PC-9 (cell line): Measurements from ENCODE around the gene OSBPL10. TPM values are rescaled to one million over a fixed set of nuclear protein-coding genes. Genes with fewer than 3 reads are reported as not detected.

Source experiments
- BruUV-seq: library from RNA; stranded (reverse); fragments of 400-500 nt; replicated peaks from 2 replicates; lab custom pipeline; 2021; lab: Mats Ljungman, UMichigan
- CTCF ChIA-PET: fragments of 300-600 bp; sonication (Branson Sonifier 250); formaldehyde crosslinking; loops from one replicate; lab custom pipeline; 2022; ENCODE audit warnings: antibody characterized with exemption; lab: Charles Lee
- POLR2A ChIA-PET: fragments of 300-600 bp; sonication (Branson Sonifier 250); formaldehyde crosslinking; loops from one replicate; lab custom pipeline; 2022; ENCODE audit warnings: antibody characterized with exemption; ENCODE audit not compliant: unreplicated experiment; lab: Charles Lee
- DNase-seq, 2 experiments: peaks; one replicate each; pipeline versions ENCODE4 v3.0.0 to v3.0.0-alpha.2; 2015 to 2022; ENCODE audit warnings: mixed read lengths in 1 of 2
- H2AFZ ChIP-seq: fragments of 200-600 bp; sonication (generic); 2 replicates; pipeline ENCODE4 v1.8.1; 2017; ENCODE audit warnings: antibody characterized with exemption
- H3F3A ChIP-seq: fragments of 200-600 bp; sonication (generic); 2 replicates; pipeline ENCODE4 v1.8.1; 2017; ENCODE audit warnings: antibody characterized with exemption, mild to moderate bottlenecking, low read depth; ENCODE audit not compliant: insufficient read depth
- H3K27ac ChIP-seq: fragments of 200-600 bp; sonication (generic); 2 replicates; pipeline ENCODE4 v1.6.1; 2016; ENCODE audit warnings: mixed run types
- H3K27me3 ChIP-seq: fragments of 200-600 bp; sonication (generic); 2 replicates; pipeline ENCODE4 v1.6.1; 2016; ENCODE audit warnings: low read depth, mixed run types; ENCODE audit not compliant: insufficient read depth
- H3K36me3 ChIP-seq: fragments of 200-600 bp; sonication (generic); 2 replicates; pipeline ENCODE4 v1.6.1; 2016; ENCODE audit warnings: low read depth, mixed run types
- H3K4me1 ChIP-seq: fragments of 200-600 bp; sonication (generic); replicated peaks from 2 replicates; pipeline ENCODE4 v1.6.1; 2016; ENCODE audit warnings: mixed run types; ENCODE audit not compliant: insufficient read depth
- H3K4me2 ChIP-seq: fragments of 200-600 bp; sonication (generic); 2 replicates; pipeline ENCODE4 v1.6.1; 2017; ENCODE audit warnings: mixed run types
- H3K4me3 ChIP-seq: fragments of 200-600 bp; sonication (generic); 2 replicates; pipeline ENCODE4 v1.6.1; 2016; ENCODE audit warnings: mixed run types
- H3K79me2 ChIP-seq: fragments of 200-600 bp; sonication (generic); 2 replicates; pipeline ENCODE4 v1.6.1; 2017; ENCODE audit warnings: low read depth, mixed run types
- H3K9me2 ChIP-seq: fragments of 200-600 bp; sonication (generic); 2 replicates; pipeline ENCODE4 v1.8.1; 2017; ENCODE audit warnings: mild to moderate bottlenecking; ENCODE audit not compliant: insufficient read depth
- H3K9me3 ChIP-seq: fragments of 200-600 bp; sonication (generic); 2 replicates; pipeline ENCODE4 v1.8.1; 2016; ENCODE audit warnings: low read depth; ENCODE audit not compliant: insufficient read depth
- H4K20me1 ChIP-seq: fragments of 200-600 bp; sonication (generic); 2 replicates; pipeline ENCODE4 v1.8.1; 2017; ENCODE audit not compliant: insufficient read depth
- CTCF ChIP-seq: fragments of 200-600 bp; sonication (generic); conservative IDR thresholded peaks from 2 replicates; pipeline ENCODE4 v1.6.1; 2017; ENCODE audit warnings: mixed run types, antibody characterized with exemption, mild to moderate bottlenecking, moderate library complexity
- EZH2 ChIP-seq: fragments of 200-600 bp; sonication (generic); IDR thresholded peaks from 2 replicates; pipeline ENCODE4 v1.8.0; 2017; ENCODE audit warnings: antibody characterized with exemption, low read depth
- intact Hi-C: fragments of 100-400 bp; cut with micrococcal nuclease; formaldehyde crosslinking; loops from one replicate; pipeline ENCODE4 v1.10.0; 2022; ENCODE audit not compliant: unreplicated experiment
- total RNA-seq: library from RNA; stranded (reverse); gene quantifications from 2 replicates; pipeline ENCODE4 v1.2.3, GENCODE V29; 2021

The OSBPL10 gene
- total RNA-seq, 1 experiment from 2014 or later: 42.0 TPM

GRCh38 chr3:31980530-31981205, 394 bp downstream of the OSBPL10 start:
- CTCF ChIA-PET: no interaction called here
- POLR2A ChIA-PET: interaction anchor here (0.8 kb wide), 1 partner anchor 38 kb away, joined by 5 read pairs; no protein-coding TSS in a partner anchor
- H3K36me3 ChIP-seq: no peaks in the 10 kb centered on the region
- H3K27me3 ChIP-seq: no peaks in the 10 kb centered on the region
- no TSS peak for BruUV-seq
- no peaks in the 10 kb centered on the region for H3K9me3 ChIP-seq
- peak overlapping the region; percentile 82 for H3K4me2 ChIP-seq
- H3K27ac ChIP-seq: peak overlapping the region; percentile 34; the same call in 1 of the 2 replicates
- H3F3A ChIP-seq: peaks cover 5% of the 10 kb centered on the region; the same call in 1 of the 2 replicates
- H3K4me1 ChIP-seq: peaks cover 18% of the 10 kb centered on the region
- peaks cover 4% of the 10 kb centered on the region; the same call in 1 of the 2 replicates for H3K79me2 ChIP-seq
- H3K9me2 ChIP-seq: no peaks in the 10 kb centered on the region
- DNase-seq: peak; percentile 51 to 76
- H3K4me3 ChIP-seq: peak overlapping the region; percentile 64
- no peak for TF ChIP-seq CTCF
- TF ChIP-seq EZH2: no peak
- H2AFZ ChIP-seq: peak overlapping the region; percentile 79
- intact Hi-C loops: loop anchor here (1.0 to 10.0 kb wide), 5 partner anchors 11 to 448 kb away; partner anchors contain the start of gene STT3B
- no peaks in the 10 kb centered on the region for H4K20me1 ChIP-seq

- peaks cover 4% of the 10 kb centered on the region; the same call in 1 of the 2 replicates for H3K79me2 ChIP-seq
Measured at GRCh38 chr3:31979001-31979697, 1.9 kb downstream of the OSBPL10 start.

More at GRCh38 chr3:31979001-31979697, 1.9 kb downstream of the OSBPL10 start:
- Histone ChIP-seq H3K27me3 (no peaks in the 10 kb centered on the region), H3K4me3 (no peak overlapping the region; the same call in 1 of the 2 replicates), H3K4me2 (peak overlapping the region; percentile 54), H3K36me3 (no peaks in the 10 kb centered on the region), H4K20me1 (no peaks in the 10 kb centered on the region), H2AFZ (no peak overlapping the region), H3K27ac (no peak overlapping the region), H3K4me1 (peaks cover 18% of the 10 kb centered on the region), H3K9me2 (no peaks in the 10 kb centered on the region), H3K9me3 (no peaks in the 10 kb centered on the region), H3F3A (peaks cover 5% of the 10 kb centered on the region; the same call in 1 of the 2 replicates)
- TF ChIP-seq CTCF (no peak), EZH2 (no peak)
- TSS peak; percentile 24 for BruUV-seq
- ChIA-PET POLR2A (no interaction called here), CTCF (no interaction called here)
- DNase-seq: no peak
- intact Hi-C loops: no loop called here
